ENCODE data around the gene ALDH3B1.
A peak's percentile ranks its signal among the peaks of the same experiment; 100 is the strongest.

ALDH3B1 gene

GRCh38 chr11:68043029-68043348 lies 32.9 kb downstream of the ALDH3B1 start:
- no peak overlapping the region for H3K4me3 ChIP-seq (ENCODE audit: low read depth in 1 of 5, low read length in 5 of 5)
- H3K9ac ChIP-seq (ENCODE audit: low read length in 5 of 5): no peak overlapping the region
- H3K4me1 ChIP-seq (ENCODE audit: control insufficient read depth in 5 of 5, insufficient read depth in 5 of 5, low read length in 5 of 5): peaks cover 0 to 43% (median 37%) of the 10 kb centered on the region in 5 donors
- H3K36me3 ChIP-seq (ENCODE audit: control insufficient read depth in 5 of 5, insufficient read depth in 5 of 5, low read length in 5 of 5): peaks cover 0 to 53% (median 42%) of the 10 kb centered on the region in 5 donors
- no peaks in the 10 kb centered on the region for H3K9me3 ChIP-seq (ENCODE audit: control insufficient read depth in 5 of 5, low read length in 5 of 5)
- no peaks in the 10 kb centered on the region for H3K27me3 ChIP-seq (ENCODE audit: control insufficient read depth in 5 of 5, insufficient read depth in 4 of 5, low read length in 5 of 5)
- H3K27ac ChIP-seq (ENCODE audit: low read depth, low read length): peak overlapping the region; percentile 41

- Histone ChIP-seq H3K36me3 (ENCODE audit: control insufficient read depth in 5 of 5, insufficient read depth in 5 of 5, low read length in 5 of 5) (peaks cover 0 to 59% (median 45%) of the 10 kb centered on the region in 5 donors), H3K9me3 (ENCODE audit: control insufficient read depth in 5 of 5, low read length in 5 of 5) (no peaks in the 10 kb centered on the region), H3K9ac (ENCODE audit: low read length in 5 of 5) (no peak overlapping the region), H3K27ac (ENCODE audit: low read depth, low read length) (peak overlapping the region; percentile 41), H3K27me3 (ENCODE audit: control insufficient read depth in 5 of 5, insufficient read depth in 4 of 5, low read length in 5 of 5) (no peaks in the 10 kb centered on the region), H3K4me1 (ENCODE audit: control insufficient read depth in 5 of 5, insufficient read depth in 5 of 5, low read length in 5 of 5) (peaks cover 0 to 38% (median 31%) of the 10 kb centered on the region in 5 donors), H3K4me3 (ENCODE audit: low read depth in 1 of 5, low read length in 5 of 5) (no peak overlapping the region)
These were observed 33.4 kb downstream of the ALDH3B1 start for GRCh38 chr11:68043349-68044144.

GRCh38 chr11:68044145-68044813 lies 34.2 kb downstream of the ALDH3B1 start:
- Histone ChIP-seq H3K9me3 (ENCODE audit: control insufficient read depth in 5 of 5, low read length in 5 of 5) (no peaks in the 10 kb centered on the region), H3K36me3 (ENCODE audit: control insufficient read depth in 5 of 5, insufficient read depth in 5 of 5, low read length in 5 of 5) (peaks cover 0 to 66% (median 52%) of the 10 kb centered on the region in 5 donors), H3K4me3 (ENCODE audit: low read depth in 1 of 5, low read length in 5 of 5) (no peak overlapping the region), H3K27ac (ENCODE audit: low read depth, low read length) (no peak overlapping the region), H3K4me1 (ENCODE audit: control insufficient read depth in 5 of 5, insufficient read depth in 5 of 5, low read length in 5 of 5) (peaks cover 0 to 32% (median 24%) of the 10 kb centered on the region in 5 donors), H3K27me3 (ENCODE audit: control insufficient read depth in 5 of 5, insufficient read depth in 4 of 5, low read length in 5 of 5) (no peaks in the 10 kb centered on the region), H3K9ac (ENCODE audit: low read length in 5 of 5) (no peak overlapping the region)

- no peak overlapping the region for H3K27ac ChIP-seq (ENCODE audit: low read depth, low read length)
- no peak overlapping the region for H3K9ac ChIP-seq (ENCODE audit: low read length in 5 of 5)
- peaks cover 0 to 26% (median 18%) of the 10 kb centered on the region in 5 donors for H3K4me1 ChIP-seq (ENCODE audit: control insufficient read depth in 5 of 5, insufficient read depth in 5 of 5, low read length in 5 of 5)
- H3K9me3 ChIP-seq (ENCODE audit: control insufficient read depth in 5 of 5, low read length in 5 of 5): no peaks in the 10 kb centered on the region
- H3K36me3 ChIP-seq (ENCODE audit: control insufficient read depth in 5 of 5, insufficient read depth in 5 of 5, low read length in 5 of 5): peaks cover 0 to 73% (median 58%) of the 10 kb centered on the region in 5 donors
- no peaks in the 10 kb centered on the region for H3K27me3 ChIP-seq (ENCODE audit: control insufficient read depth in 5 of 5, insufficient read depth in 4 of 5, low read length in 5 of 5)
- no peak overlapping the region for H3K4me3 ChIP-seq (ENCODE audit: low read depth in 1 of 5, low read length in 5 of 5)
These were observed 34.8 kb downstream of the ALDH3B1 start for GRCh38 chr11:68044898-68045351.

GRCh38 chr11:68047437-68048290 lies 37.5 kb downstream of the ALDH3B1 start:
- Histone ChIP-seq H3K27me3 (ENCODE audit: control insufficient read depth in 5 of 5, insufficient read depth in 4 of 5, low read length in 5 of 5) (no peaks in the 10 kb centered on the region), H3K36me3 (ENCODE audit: control insufficient read depth in 5 of 5, insufficient read depth in 5 of 5, low read length in 5 of 5) (peaks cover 0 to 94% (median 75%) of the 10 kb centered on the region in 5 donors)

GRCh38 chr11:68048681-68049508 lies 38.8 kb downstream of the ALDH3B1 start:
- H3K9me3 ChIP-seq (ENCODE audit: control insufficient read depth in 5 of 5, low read length in 5 of 5): no peaks in the 10 kb centered on the region
- no peak overlapping the region for H3K27ac ChIP-seq (ENCODE audit: low read depth, low read length)
- H3K4me1 ChIP-seq (ENCODE audit: control insufficient read depth in 5 of 5, insufficient read depth in 5 of 5, low read length in 5 of 5): peaks cover 0 to 6% (median 3%) of the 10 kb centered on the region in 5 donors
- peaks cover 0 to 95% (median 83%) of the 10 kb centered on the region in 5 donors for H3K36me3 ChIP-seq (ENCODE audit: control insufficient read depth in 5 of 5, insufficient read depth in 5 of 5, low read length in 5 of 5)
- H3K9ac ChIP-seq (ENCODE audit: low read length in 5 of 5): no peak overlapping the region
- no peak overlapping the region for H3K4me3 ChIP-seq (ENCODE audit: low read depth in 1 of 5, low read length in 5 of 5)
- H3K27me3 ChIP-seq (ENCODE audit: control insufficient read depth in 5 of 5, insufficient read depth in 4 of 5, low read length in 5 of 5): no peaks in the 10 kb centered on the region

More at GRCh38 chr11:68047437-68048290, 37.5 kb downstream of the ALDH3B1 start:
- Histone ChIP-seq H3K4me3 (ENCODE audit: low read depth in 1 of 5, low read length in 5 of 5) (no peak overlapping the region), H3K27ac (ENCODE audit: low read depth, low read length) (no peak overlapping the region), H3K4me1 (ENCODE audit: control insufficient read depth in 5 of 5, insufficient read depth in 5 of 5, low read length in 5 of 5) (peaks cover 0 to 12% (median 6%) of the 10 kb centered on the region in 5 donors), H3K9ac (ENCODE audit: low read length in 5 of 5) (no peak overlapping the region), H3K9me3 (ENCODE audit: control insufficient read depth in 5 of 5, low read length in 5 of 5) (no peaks in the 10 kb centered on the region)

- H3K36me3 ChIP-seq (ENCODE audit: control insufficient read depth in 5 of 5, insufficient read depth in 5 of 5, low read length in 5 of 5): peaks cover 0 to 86% (median 76%) of the 10 kb centered on the region in 5 donors
- no peaks in the 10 kb centered on the region for H3K27me3 ChIP-seq (ENCODE audit: control insufficient read depth in 5 of 5, insufficient read depth in 4 of 5, low read length in 5 of 5)
These were observed 39.6 kb downstream of the ALDH3B1 start for GRCh38 chr11:68049509-68050370.

GRCh38 chr11:68050371-68050841 lies 40.3 kb downstream of the ALDH3B1 start:
- no peaks in the 10 kb centered on the region for H3K9me3 ChIP-seq (ENCODE audit: control insufficient read depth in 5 of 5, low read length in 5 of 5)
- H3K9ac ChIP-seq (ENCODE audit: low read length in 5 of 5): no peak overlapping the region
- no peak overlapping the region for H3K27ac ChIP-seq (ENCODE audit: low read depth, low read length)
- no peak overlapping the region for H3K4me3 ChIP-seq (ENCODE audit: low read depth in 1 of 5, low read length in 5 of 5)
- H3K27me3 ChIP-seq (ENCODE audit: control insufficient read depth in 5 of 5, insufficient read depth in 4 of 5, low read length in 5 of 5): no peaks in the 10 kb centered on the region
- peaks cover 0 to 80% (median 70%) of the 10 kb centered on the region in 5 donors for H3K36me3 ChIP-seq (ENCODE audit: control insufficient read depth in 5 of 5, insufficient read depth in 5 of 5, low read length in 5 of 5)
- peaks cover 0 to 6% (median 3%) of the 10 kb centered on the region in 5 donors for H3K4me1 ChIP-seq (ENCODE audit: control insufficient read depth in 5 of 5, insufficient read depth in 5 of 5, low read length in 5 of 5)

More at GRCh38 chr11:68049509-68050370, 39.6 kb downstream of the ALDH3B1 start:
- Histone ChIP-seq H3K9ac (ENCODE audit: low read length in 5 of 5) (no peak overlapping the region), H3K4me1 (ENCODE audit: control insufficient read depth in 5 of 5, insufficient read depth in 5 of 5, low read length in 5 of 5) (peaks cover 0 to 6% (median 3%) of the 10 kb centered on the region in 5 donors), H3K27ac (ENCODE audit: low read depth, low read length) (no peak overlapping the region), H3K9me3 (ENCODE audit: control insufficient read depth in 5 of 5, low read length in 5 of 5) (no peaks in the 10 kb centered on the region), H3K4me3 (ENCODE audit: low read depth in 1 of 5, low read length in 5 of 5) (no peak overlapping the region)

All from subcutaneous abdominal adipose tissue (tissue), 5 donors.